Activated CD4-positive, alpha-beta T cell treated with anti-CD3 and anti-CD28 coated beads, Interleukin-2, amount 50 U/mL, for 48 hours (primary cell): ENCODE measurements around the gene CRTC1.
A peak's percentile ranks its signal among the peaks of the same experiment; 100 is the strongest.
"Not testable (repeated sequence)": the region's sequence is repeated elsewhere in the genome, so short reads cannot be mapped to it uniquely, and the experiment has no call there.

ENCODE experiments used
- DNase-seq, 2 experiments: peaks; one replicate each; pipeline ENCODE4 v3.0.0-alpha.2; 2020

Gene CRTC1

GRCh38 chr19:18670312-18670711, 13.2 kb upstream of the CRTC1 start:
- no peak for DNase-seq

GRCh38 chr19:18671303-18672043, 12.0 kb upstream of the CRTC1 start:
- no peak for DNase-seq

- no peak for DNase-seq
Measured at GRCh38 chr19:18672044-18672451, 11.4 kb upstream of the CRTC1 start.

GRCh38 chr19:18672606-18673337, 10.7 kb upstream of the CRTC1 start:
- DNase-seq, result no peak

- no peak for DNase-seq
Measured at GRCh38 chr19:18674616-18675015, 8.9 kb upstream of the CRTC1 start.

- peak; percentile 20 to 30 for DNase-seq
Measured at GRCh38 chr19:18675779-18676178, 7.7 kb upstream of the CRTC1 start.

GRCh38 chr19:18676692-18677091, 6.8 kb upstream of the CRTC1 start:
- no peak for DNase-seq

GRCh38 chr19:18677156-18677555, 6.3 kb upstream of the CRTC1 start:
- DNase-seq, result no peak

GRCh38 chr19:18680148-18680547, 3.3 kb upstream of the CRTC1 start:
- DNase-seq, result not testable (repeated sequence)

- no peak for DNase-seq
Measured at GRCh38 chr19:18682807-18683108, 722 bp upstream of the CRTC1 start.

GRCh38 chr19:18683958-18684641, 620 bp downstream of the CRTC1 start:
- no peak for DNase-seq

GRCh38 chr19:18684642-18684993, 1.1 kb downstream of the CRTC1 start:
- DNase-seq, result no peak

- DNase-seq, result no peak
Measured at GRCh38 chr19:18685597-18686190, 2.2 kb downstream of the CRTC1 start.

GRCh38 chr19:18687740-18688465, 4.4 kb downstream of the CRTC1 start:
- DNase-seq, result no peak

- DNase-seq, result no peak
Measured at GRCh38 chr19:18696023-18696422, 12.5 kb downstream of the CRTC1 start.

GRCh38 chr19:18697680-18698079, 14.2 kb downstream of the CRTC1 start:
- no peak for DNase-seq

- DNase-seq, result no peak
Measured at GRCh38 chr19:18698321-18699167, 15.1 kb downstream of the CRTC1 start.

GRCh38 chr19:18699403-18700054, 16.0 kb downstream of the CRTC1 start:
- DNase-seq, result no peak

- DNase-seq, result peak; percentile 65 to 74
Measured at GRCh38 chr19:18700501-18701249, 17.2 kb downstream of the CRTC1 start.

- no peak for DNase-seq
Measured at GRCh38 chr19:18701250-18701608, 17.7 kb downstream of the CRTC1 start.

- DNase-seq, result no peak
Measured at GRCh38 chr19:18704054-18704453, 20.6 kb downstream of the CRTC1 start.
